H9 (cell line): ENCODE measurements around the gene MAPRE3. TPM values are rescaled to one million over a fixed set of nuclear protein-coding genes. Genes with fewer than 3 reads are reported as not detected.

Experiments used
- DNase-seq: peaks from one replicate; pipeline ENCODE4 v3.0.0-alpha.2; 2017
- H2AFZ ChIP-seq: one replicate; pipeline ENCODE4 v1.6.1; 2013; ENCODE audit warnings: mild to moderate bottlenecking, low read length, control low read depth, moderate library complexity
- H2AK5ac ChIP-seq: 2 replicates; pipeline ENCODE4 v1.6.1; 2013; ENCODE audit warnings: low read length, control low read depth, mixed read lengths; ENCODE audit not compliant: insufficient read length
- H2BK120ac ChIP-seq: one replicate; pipeline ENCODE4 v1.6.1; 2013; ENCODE audit warnings: low read depth, mild to moderate bottlenecking, low read length, control low read depth, inconsistent platforms; ENCODE audit not compliant: poor library complexity, severe bottlenecking
- H2BK12ac ChIP-seq: 2 replicates; pipeline ENCODE4 v1.6.1; 2013; ENCODE audit warnings: low read length, control low read depth, mixed read lengths, low read depth; ENCODE audit not compliant: insufficient read length
- H2BK15ac ChIP-seq: 2 replicates; pipeline ENCODE4 v1.6.1; 2013; ENCODE audit warnings: low read depth, low read length, control low read depth
- H2BK20ac ChIP-seq: one replicate; pipeline ENCODE4 v1.6.1; 2013; ENCODE audit warnings: low read depth, mild to moderate bottlenecking, low read length, control low read depth, inconsistent platforms; ENCODE audit not compliant: poor library complexity, severe bottlenecking
- H2BK5ac ChIP-seq: 2 replicates; pipeline ENCODE4 v1.6.1; 2013; ENCODE audit warnings: low read length, control low read depth, mixed read lengths; ENCODE audit not compliant: insufficient read length
- H3K14ac ChIP-seq: 2 replicates; pipeline ENCODE4 v1.6.1; 2013; ENCODE audit warnings: low read length, control low read depth; ENCODE audit not compliant: insufficient read depth
- H3K18ac ChIP-seq: 2 replicates; pipeline ENCODE4 v1.6.1; 2013; ENCODE audit warnings: low read depth, mild to moderate bottlenecking, mixed read lengths, low read length, control low read depth; ENCODE audit not compliant: insufficient read length
- H3K23ac ChIP-seq: 2 replicates; pipeline ENCODE4 v1.6.1; 2013; ENCODE audit warnings: low read length, control low read depth, mixed read lengths, low read depth; ENCODE audit not compliant: insufficient read length
- H3K23me2 ChIP-seq: 2 replicates; pipeline ENCODE4 v1.6.1; 2013; ENCODE audit warnings: low read depth, mild to moderate bottlenecking, mixed read lengths, low read length, control low read depth; ENCODE audit not compliant: insufficient read length, poor library complexity, severe bottlenecking
- H3K27ac ChIP-seq: 2 replicates; pipeline ENCODE4 v1.5.1; 2013; ENCODE audit warnings: low read length, control low read depth, mixed read lengths, low read depth; ENCODE audit not compliant: insufficient read length
- H3K27me3 ChIP-seq: 2 replicates; pipeline ENCODE4 v1.6.1; 2013; ENCODE audit warnings: low read length, control low read depth, inconsistent platforms; ENCODE audit not compliant: insufficient read depth
- H3K4ac ChIP-seq: 2 replicates; pipeline ENCODE4 v1.6.1; 2013; ENCODE audit warnings: low read depth, mild to moderate bottlenecking, control low read depth, inconsistent platforms, low read length, moderate library complexity
- H3K4me1 ChIP-seq: 2 replicates; pipeline ENCODE4 v1.6.1; 2013; ENCODE audit warnings: low read length, control low read depth, inconsistent platforms; ENCODE audit not compliant: insufficient read depth
- H3K4me2 ChIP-seq: 2 replicates; pipeline ENCODE4 v1.6.1; 2013; ENCODE audit warnings: low read length, control low read depth, mixed read lengths; ENCODE audit not compliant: insufficient read length, insufficient read depth
- H3K56ac ChIP-seq: 2 replicates; pipeline ENCODE4 v1.6.1; 2013; ENCODE audit warnings: low read depth, mild to moderate bottlenecking, mixed read lengths, low read length, control low read depth; ENCODE audit not compliant: insufficient read length
- H3K79me1 ChIP-seq: 2 replicates; pipeline ENCODE4 v1.6.1; 2013; ENCODE audit warnings: low read depth, mild to moderate bottlenecking, moderate library complexity, low read length, control low read depth, inconsistent platforms; ENCODE audit not compliant: insufficient read depth, poor library complexity, severe bottlenecking
- H3K79me2 ChIP-seq: 2 replicates; pipeline ENCODE4 v1.6.1; 2013; ENCODE audit warnings: low read length, control low read depth, inconsistent platforms; ENCODE audit not compliant: insufficient read depth
- H3K9ac ChIP-seq: 2 replicates; pipeline ENCODE4 v1.6.1; 2013; ENCODE audit warnings: low read length, control low read depth, mixed read lengths; ENCODE audit not compliant: insufficient read length; ENCODE audit errors: extremely low read depth
- H3K9me3 ChIP-seq: one replicate; pipeline ENCODE4 v1.6.1; 2013; ENCODE audit warnings: low read depth, low read length, inconsistent platforms; ENCODE audit not compliant: control insufficient read depth
- H3T11ph ChIP-seq: one replicate; pipeline ENCODE4 v1.6.1; 2013; ENCODE audit warnings: mild to moderate bottlenecking, low read length, control low read depth, inconsistent platforms
- H4K20me1 ChIP-seq: one replicate; pipeline ENCODE4 v1.6.1; 2013; ENCODE audit not compliant: control insufficient read depth, insufficient read length, insufficient read depth
- H4K5ac ChIP-seq: 2 replicates; pipeline ENCODE4 v1.6.1; 2013; ENCODE audit warnings: low read depth, mild to moderate bottlenecking, mixed read lengths, low read length, control low read depth; ENCODE audit not compliant: insufficient read length
- H4K8ac ChIP-seq: replicated peaks from 2 replicates; pipeline ENCODE4 v1.6.1; 2013; ENCODE audit warnings: low read length, control low read depth, mixed read lengths, low read depth; ENCODE audit not compliant: insufficient read length
- H4K91ac ChIP-seq: 2 replicates; pipeline ENCODE4 v1.6.1; 2013; ENCODE audit warnings: low read depth, mild to moderate bottlenecking, moderate library complexity, mixed read lengths, low read length, control low read depth; ENCODE audit not compliant: insufficient read length
- H3K27ac Mint-ChIP-seq, 3 experiments: 2 replicates in 2 of 3; 3 replicates in 1 of 3; pipeline ENCODE4 v1.8.0; 2020 to 2021; ENCODE audit warnings: mixed read lengths in 3 of 3, mild to moderate bottlenecking in 1 of 3, moderate library complexity in 1 of 3
- H3K27me3 Mint-ChIP-seq: 2 replicates; pipeline ENCODE4 v1.8.0; 2021; ENCODE audit warnings: low read depth, mild to moderate bottlenecking, moderate library complexity, mixed read lengths
- H3K36me3 Mint-ChIP-seq, 3 experiments: 2 replicates in 2 of 3; 3 replicates in 1 of 3; pipeline ENCODE4 v1.8.0; 2020 to 2021; ENCODE audit warnings: low read depth in 3 of 3, mixed read lengths in 3 of 3; ENCODE audit not compliant: insufficient read depth in 1 of 3
- H3K4me1 Mint-ChIP-seq, 2 experiments: 2 replicates each; pipeline ENCODE4 v1.8.0; 2020; ENCODE audit warnings: mixed read lengths in 2 of 2
- H3K4me3 Mint-ChIP-seq, 2 experiments: 2 replicates in 1 of 2; 3 replicates in 1 of 2; pipeline ENCODE4 v1.8.0; 2020 to 2021; ENCODE audit warnings: mild to moderate bottlenecking in 2 of 2, mixed read lengths in 2 of 2, moderate library complexity in 1 of 2
- H3K9me3 Mint-ChIP-seq, 2 experiments: 2 replicates in 1 of 2; 3 replicates in 1 of 2; pipeline ENCODE4 v1.8.0; 2020; ENCODE audit warnings: mild to moderate bottlenecking in 2 of 2, mixed read lengths in 2 of 2, moderate library complexity in 1 of 2
- CTCF ChIP-seq: fragments of 200-600 bp; sonication (generic); conservative IDR thresholded peaks from 3 replicates; pipeline ENCODE4 v1.8.0; 2021; ENCODE audit warnings: antibody characterized with exemption, mild to moderate bottlenecking
- WGBS: extraction: QIAGEN DNeasy Blood & Tissue Kit; methylation state at CpG from one replicate; pipeline ENCODE4 v1.1.7; 2013; ENCODE audit warnings: missing lambda C conversion rate, low lambda C conversion rate, mixed read lengths; ENCODE audit not compliant: insufficient read length; ENCODE audit errors: extremely low coverage; 5-methylcytosine and 5-hydroxymethylcytosine counted together
- total RNA-seq: library from RNA; stranded (reverse); gene quantifications from 2 replicates; pipeline ENCODE4 v1.2.1, GENCODE V29; 2021

Gene MAPRE3
- total RNA-seq, 1 experiment from 2014 or later: 2.0 TPM

DNA sequence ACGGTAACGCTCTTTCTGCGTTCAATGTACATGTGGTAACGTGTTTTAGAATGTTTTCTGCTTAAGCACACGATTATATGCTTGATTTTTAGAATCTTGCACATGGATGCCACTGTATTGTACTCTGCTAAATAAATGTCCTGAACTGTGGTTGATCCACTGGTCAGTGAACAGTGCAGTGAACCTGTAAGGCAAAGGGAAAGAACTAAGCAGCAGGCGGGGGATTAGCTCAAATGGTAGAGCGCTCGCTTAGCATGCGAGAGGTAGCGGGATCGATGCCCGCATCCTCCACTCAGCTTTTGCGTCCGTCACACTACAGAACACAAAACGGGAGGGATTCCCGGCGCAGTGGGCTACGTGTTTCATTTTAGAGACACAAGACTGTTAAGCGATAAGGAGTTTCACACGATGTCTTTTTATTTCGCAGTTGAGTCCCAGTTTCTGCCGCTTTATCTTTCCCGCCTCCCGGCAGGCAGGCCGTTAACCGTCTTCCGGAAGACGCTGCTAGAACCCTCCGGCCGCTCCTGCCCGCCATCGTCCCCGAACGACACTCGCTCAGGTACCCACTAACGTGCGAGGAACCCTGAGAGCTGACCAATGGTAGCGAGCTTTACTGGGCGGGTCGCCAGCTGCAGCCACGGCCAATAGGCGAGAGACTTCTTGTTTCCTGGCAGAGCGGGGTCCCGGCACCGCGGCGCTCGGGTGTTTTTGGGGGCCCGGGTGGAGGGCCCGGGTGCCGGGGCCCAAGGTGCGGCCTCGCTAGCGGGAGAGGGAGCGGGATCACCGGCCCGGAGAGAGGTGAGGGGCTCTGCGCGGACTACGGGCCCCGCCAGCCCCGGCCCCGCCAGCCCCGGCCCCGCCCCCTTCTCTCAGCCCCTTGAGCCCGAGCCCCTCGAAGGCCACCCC is 80.8 kb downstream of the MAPRE3 start, which contains the start of gene AGBL5:
TSS of gene AGBL5 (plus strand) at position 673 of the 906 bp plus-strand sequence. CDS start 1,291 bp downstream, outside the sequence.
- Histone ChIP-seq H3T11ph (no peak within 1 kb of the TSS), H2BK120ac (no peak within 1 kb of the TSS), H2AFZ (peak within 1 kb of the TSS; percentile 10)

More for the DNA sequence above, 80.8 kb downstream of the MAPRE3 start, which contains the start of gene AGBL5:
- Histone ChIP-seq H4K91ac (no peak within 1 kb of the TSS), H3K4ac (no peak within 1 kb of the TSS), H3K9ac (peak within 1 kb of the TSS; percentile 71), H3K4me2 (peak within 1 kb of the TSS; percentile 59), H4K20me1 (no peaks in the 10 kb centered on the region), H3K27me3 (no peaks in the 10 kb centered on the region), H3K9me3 (no peaks in the 10 kb centered on the region), H2AK5ac (no peak within 1 kb of the TSS), H3K23ac (no peak within 1 kb of the TSS), H3K79me2 (no peaks in the 10 kb centered on the region), H2BK12ac (no peak within 1 kb of the TSS), H2BK15ac (peak within 1 kb of the TSS; percentile 41; the same call in 1 of the 2 replicates), H3K14ac (peak within 1 kb of the TSS; percentile 85; the same call in 1 of the 2 replicates), H2BK5ac (no peak within 1 kb of the TSS), H3K23me2 (peaks cover 10% of the 10 kb centered on the region), H4K5ac (no peak within 1 kb of the TSS), H3K79me1 (no peaks in the 10 kb centered on the region), H3K4me1 (peaks cover 4% of the 10 kb centered on the region; the same call in 1 of the 2 replicates), H3K27ac (no peak within 1 kb of the TSS), H3K18ac (peak within 1 kb of the TSS; percentile 44), H4K8ac (no peak within 1 kb of the TSS), H3K56ac (no peak within 1 kb of the TSS), H2BK20ac (no peak within 1 kb of the TSS)
- WGBS: no CpG with 5 or more reads among the region's 67 CpGs
- Mint-ChIP-seq H3K36me3 (peaks cover 23 to 33% (median 31%) of the 10 kb centered on the region in 3 experiments), H3K27me3 (peaks cover 9% of the 10 kb centered on the region), H3K9me3 (peaks cover 7 to 16% of the 10 kb centered on the region in 2 experiments), H3K4me3 (peak within 1 kb of the TSS; percentile 94 to 97), H3K4me1 (peaks cover 10 to 14% of the 10 kb centered on the region in 2 experiments), H3K27ac (peak within 1 kb of the TSS; percentile 94 to 99 (median 99))
- no peak for TF ChIP-seq CTCF
- peak; percentile 96 for DNase-seq
